ENCODE measurements around the gene MED6.

Gene MED6

GRCh38 chr14:70600382-70601157 lies at the start of gene MED6:
Gene MED6, minus strand, starts transcription at chr14:70600655. Its CDS starts 18 bp downstream, at chr14:70600637.
- peak; percentile 78 to 92 for DNase-seq (ENCODE audit: low read depth in 1 of 2, low spot score in 1 of 2)

GRCh38 chr14:70649803-70650202 lies 49.3 kb upstream of the MED6 start:
- DNase-seq (ENCODE audit: low read depth in 1 of 2, low spot score in 1 of 2) = no peak

- DNase-seq (ENCODE audit: low read depth in 1 of 2, low spot score in 1 of 2) = no peak
Observed at GRCh38 chr14:70648346-70648745, 47.9 kb upstream of the MED6 start.

GRCh38 chr14:70646705-70647104 lies 46.2 kb upstream of the MED6 start:
- DNase-seq (ENCODE audit: low read depth in 1 of 2, low spot score in 1 of 2) = no peak

- no peak for DNase-seq (ENCODE audit: low read depth in 1 of 2, low spot score in 1 of 2)
Observed at GRCh38 chr14:70645892-70646291, 45.4 kb upstream of the MED6 start.

GRCh38 chr14:70643967-70644366 lies 43.5 kb upstream of the MED6 start:
- no peak for DNase-seq (ENCODE audit: low read depth in 1 of 2, low spot score in 1 of 2)

- peak in 1 of 2 donors; percentile 26 for DNase-seq (ENCODE audit: low read depth in 1 of 2, low spot score in 1 of 2)
Observed at GRCh38 chr14:70642303-70643235, 42.1 kb upstream of the MED6 start.

- no peak for DNase-seq (ENCODE audit: low read depth in 1 of 2, low spot score in 1 of 2)
Observed at GRCh38 chr14:70641548-70642302, 41.3 kb upstream of the MED6 start, which contains the start of gene TTC9. Gene TTC9, plus strand, starts transcription at chr14:70641916. Its CDS starts 214 bp downstream, at chr14:70642130.

- no peak for DNase-seq (ENCODE audit: low read depth in 1 of 2, low spot score in 1 of 2)
Observed at GRCh38 chr14:70640938-70641547, 40.6 kb upstream of the MED6 start.

- DNase-seq (ENCODE audit: low read depth in 1 of 2, low spot score in 1 of 2) = no peak
Observed at GRCh38 chr14:70638416-70638815, 38.0 kb upstream of the MED6 start.

GRCh38 chr14:70635971-70636595 lies 35.6 kb upstream of the MED6 start:
- DNase-seq (ENCODE audit: low read depth in 1 of 2, low spot score in 1 of 2) = no peak

GRCh38 chr14:70631948-70632347 lies 31.5 kb upstream of the MED6 start:
- no peak for DNase-seq (ENCODE audit: low read depth in 1 of 2, low spot score in 1 of 2)

- DNase-seq (ENCODE audit: low read depth in 1 of 2, low spot score in 1 of 2) = no peak
Observed at GRCh38 chr14:70624972-70625371, 24.5 kb upstream of the MED6 start.

- peak in 1 of 2 donors; percentile 49 for DNase-seq (ENCODE audit: low read depth in 1 of 2, low spot score in 1 of 2)
Observed at GRCh38 chr14:70622111-70622712, 21.8 kb upstream of the MED6 start.

- no peak for DNase-seq (ENCODE audit: low read depth in 1 of 2, low spot score in 1 of 2)
Observed at GRCh38 chr14:70619708-70620107, 19.3 kb upstream of the MED6 start.

- no peak for DNase-seq (ENCODE audit: low read depth in 1 of 2, low spot score in 1 of 2)
Observed at GRCh38 chr14:70618314-70618713, 17.9 kb upstream of the MED6 start.

- no peak for DNase-seq (ENCODE audit: low read depth in 1 of 2, low spot score in 1 of 2)
Observed at GRCh38 chr14:70616646-70617045, 16.2 kb upstream of the MED6 start.

GRCh38 chr14:70611216-70611615 lies 10.8 kb upstream of the MED6 start:
- no peak for DNase-seq (ENCODE audit: low read depth in 1 of 2, low spot score in 1 of 2)

- no peak for DNase-seq (ENCODE audit: low read depth in 1 of 2, low spot score in 1 of 2)
Observed at GRCh38 chr14:70602254-70602653, 1.8 kb upstream of the MED6 start.

- no peak for DNase-seq (ENCODE audit: low read depth in 1 of 2, low spot score in 1 of 2)
Observed at GRCh38 chr14:70601162-70601561, 707 bp upstream of the MED6 start.
